HPDE6-E6E7 (cell line): ENCODE measurements around the gene ARL17B.
"Not testable (repeated sequence)": the region's sequence is repeated elsewhere in the genome, so short reads cannot be mapped to it uniquely, and the experiment has no call there.

Experiments
- DNase-seq: peaks from one replicate; pipeline ENCODE4 v3.0.0; 2011; ENCODE audit warnings: missing footprints; ENCODE audit errors: extremely low spot score

The ARL17B gene

DNA sequence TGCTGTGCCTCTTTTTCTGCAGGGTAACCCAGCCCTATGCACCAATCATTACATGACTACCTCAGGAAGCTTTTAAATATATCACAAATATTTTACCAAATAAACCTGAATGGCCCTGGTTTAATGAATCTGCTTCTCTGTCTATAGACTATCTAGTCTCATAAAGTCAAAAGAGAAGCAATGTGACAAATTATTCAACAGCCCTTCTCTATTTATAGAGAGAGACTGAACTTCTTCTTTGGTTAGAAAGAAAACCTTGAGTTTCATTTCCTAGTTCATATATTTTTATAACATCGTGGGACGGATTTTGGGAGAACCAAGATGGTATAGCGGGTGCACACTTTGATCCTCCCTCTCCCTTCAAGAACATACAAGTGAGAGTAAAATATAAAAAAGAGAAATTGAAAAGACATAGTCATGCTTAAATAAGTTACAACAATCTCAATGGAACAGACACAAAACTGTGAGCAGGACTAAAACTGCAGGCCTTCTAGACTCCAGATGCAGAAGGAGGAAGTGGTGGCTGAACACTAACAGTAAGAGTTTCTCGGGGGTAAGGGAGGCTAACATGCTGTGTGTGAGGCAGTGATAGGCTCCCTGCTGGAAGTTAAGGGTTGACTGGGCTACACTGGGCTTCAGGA is 70.5 kb downstream of the ARL17B start:
- not testable (repeated sequence) for DNase-seq

DNA sequence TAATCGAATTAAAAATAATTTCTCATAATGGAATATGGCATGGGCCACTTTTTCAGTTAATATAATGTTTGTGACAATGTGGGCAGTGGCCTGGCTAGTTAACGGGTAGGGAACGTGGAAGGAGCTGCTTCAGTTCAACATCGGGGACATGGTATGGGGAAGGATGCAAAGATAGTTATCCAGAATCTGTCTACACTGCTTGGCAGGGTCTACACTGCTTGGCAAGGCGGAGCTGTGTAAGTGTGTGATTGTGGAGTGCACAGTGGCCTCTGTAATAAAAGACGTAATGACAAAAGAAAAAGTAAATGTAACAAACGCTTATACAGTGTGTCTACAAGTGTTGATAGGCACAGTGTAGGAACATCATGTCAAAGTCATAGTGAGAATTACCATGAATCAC is 74.0 kb downstream of the ARL17B start:
- DNase-seq: not testable (repeated sequence)

GRCh38 chr17:46286764-46287221 is 74.8 kb downstream of the ARL17B start:
- DNase-seq: not testable (repeated sequence)

GRCh38 chr17:46285500-46285899 is 76.1 kb downstream of the ARL17B start:
- DNase-seq: not testable (repeated sequence)

DNA sequence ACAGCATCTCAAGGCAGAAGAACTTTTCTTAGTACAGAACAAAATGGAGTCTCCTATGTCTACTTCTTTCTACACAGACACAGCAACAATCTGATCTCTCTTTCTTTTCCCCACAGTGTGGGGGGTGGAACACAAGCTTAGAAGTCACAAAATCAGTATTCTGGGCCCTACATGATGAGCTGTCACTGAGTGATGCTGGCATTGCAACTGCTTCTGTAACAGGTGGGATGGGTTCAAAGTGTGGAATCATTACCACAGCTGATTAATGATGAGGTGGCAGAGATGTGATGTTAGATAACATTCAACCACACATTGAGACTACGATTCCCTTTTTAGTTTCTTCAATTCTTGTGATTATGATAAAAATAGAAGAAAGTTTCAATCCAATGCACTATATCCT is 77.1 kb downstream of the ARL17B start:
- DNase-seq: not testable (repeated sequence)

DNA sequence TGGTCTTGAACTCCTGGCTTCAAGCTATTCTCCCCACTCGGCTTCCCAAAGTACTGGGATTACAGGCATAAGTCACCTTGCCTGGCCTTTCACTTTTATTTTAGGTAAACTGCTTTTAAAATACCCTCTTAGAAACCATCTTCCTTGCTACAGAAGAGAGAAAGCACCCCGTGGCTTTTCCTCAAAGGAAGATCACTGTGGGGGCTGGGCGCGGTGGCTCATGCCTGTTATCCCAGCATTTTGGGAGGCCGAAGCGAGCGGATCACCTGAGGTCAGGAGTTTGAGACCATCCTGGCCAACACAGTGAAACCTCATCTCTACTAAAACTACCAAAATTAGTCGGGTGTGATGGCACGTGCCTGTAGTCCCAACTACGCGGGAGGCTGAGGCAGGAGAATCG is 78.9 kb downstream of the ARL17B start:
- not testable (repeated sequence) for DNase-seq

- not testable (repeated sequence) for DNase-seq
These were observed 80.2 kb downstream of the ARL17B start for GRCh38 chr17:46281336-46281735.

GRCh38 chr17:46276728-46277479 is 84.7 kb downstream of the ARL17B start:
- DNase-seq: not testable (repeated sequence)

GRCh38 chr17:46274238-46274637 is 87.3 kb downstream of the ARL17B start:
- DNase-seq: no peak

GRCh38 chr17:46273541-46274236 is 87.9 kb downstream of the ARL17B start:
- DNase-seq: no peak

DNA sequence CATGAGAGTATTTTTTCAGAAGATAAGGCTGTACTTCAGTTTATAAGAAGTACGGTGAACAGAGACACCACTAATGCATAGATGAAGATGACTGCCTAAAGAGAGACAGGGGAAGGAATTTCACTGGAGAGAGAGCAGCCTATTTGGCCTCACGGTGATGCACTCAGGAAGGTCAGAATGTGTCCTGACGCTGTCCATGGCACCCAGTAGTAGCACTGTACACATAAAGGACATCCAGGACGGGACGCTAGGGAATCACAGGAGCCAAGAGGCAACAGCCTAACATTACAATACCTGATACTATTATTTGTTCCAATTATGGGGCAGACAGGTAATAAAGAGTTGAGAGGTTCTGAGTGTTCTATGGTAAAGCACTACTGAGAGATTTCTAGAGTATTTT is 91.5 kb downstream of the ARL17B start:
- DNase-seq: no peak

DNA sequence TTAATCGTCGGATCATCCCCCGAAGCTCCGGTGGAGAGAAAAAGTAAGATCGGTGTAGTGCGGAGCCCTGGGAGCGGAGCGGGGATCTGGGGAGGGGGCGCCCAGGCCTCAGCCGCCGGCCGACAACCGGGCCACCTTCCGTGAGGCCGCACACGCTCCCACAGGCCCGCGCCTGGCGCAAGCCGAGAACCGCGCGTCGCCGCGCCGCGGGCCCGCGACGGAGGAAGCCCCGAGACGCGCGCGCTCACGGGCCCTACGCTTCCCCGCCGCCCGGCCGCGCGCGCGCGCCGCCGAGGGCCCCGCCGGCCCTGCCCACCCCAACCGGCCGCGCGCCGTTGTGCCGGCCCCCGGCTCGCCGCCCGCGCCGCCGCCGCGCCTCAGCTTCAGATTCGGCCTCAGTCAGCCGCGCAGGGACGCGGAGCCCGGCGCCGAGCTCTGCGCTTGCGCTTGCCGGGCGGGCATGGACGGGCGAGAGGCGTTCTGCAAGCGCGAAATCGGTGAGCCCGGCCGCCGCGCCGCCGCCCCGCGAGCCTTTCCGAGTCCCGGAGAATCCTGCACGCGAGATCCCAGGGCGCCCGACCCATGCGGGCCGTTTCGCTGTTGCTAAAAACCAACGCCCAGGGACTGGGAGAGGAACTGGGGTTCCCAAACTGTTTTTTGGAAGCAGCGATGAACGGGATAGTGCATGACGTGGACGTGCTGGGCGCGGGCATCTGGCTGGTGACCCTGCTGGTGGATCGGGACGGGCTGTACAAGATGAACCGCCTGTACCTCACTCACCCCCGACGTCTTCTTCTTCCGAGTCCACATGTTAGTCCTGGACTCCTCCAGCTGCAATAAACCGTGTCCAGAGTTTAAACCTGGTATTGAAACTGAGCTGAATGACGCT is 94.7 kb downstream of the ARL17B start:
- DNase-seq: peak; percentile 89

GRCh38 chr17:46266063-46266655 is 95.4 kb downstream of the ARL17B start:
- not testable (repeated sequence) for DNase-seq

GRCh38 chr17:46264456-46265198 is 96.9 kb downstream of the ARL17B start:
- peak; percentile 93 for DNase-seq

GRCh38 chr17:46262271-46262670 is 99.3 kb downstream of the ARL17B start:
- no peak for DNase-seq

GRCh38 chr17:46259845-46260661 is 101.5 kb downstream of the ARL17B start:
- not testable (repeated sequence) for DNase-seq

- not testable (repeated sequence) for DNase-seq
These were observed 105.2 kb downstream of the ARL17B start for GRCh38 chr17:46256369-46256768.

DNA sequence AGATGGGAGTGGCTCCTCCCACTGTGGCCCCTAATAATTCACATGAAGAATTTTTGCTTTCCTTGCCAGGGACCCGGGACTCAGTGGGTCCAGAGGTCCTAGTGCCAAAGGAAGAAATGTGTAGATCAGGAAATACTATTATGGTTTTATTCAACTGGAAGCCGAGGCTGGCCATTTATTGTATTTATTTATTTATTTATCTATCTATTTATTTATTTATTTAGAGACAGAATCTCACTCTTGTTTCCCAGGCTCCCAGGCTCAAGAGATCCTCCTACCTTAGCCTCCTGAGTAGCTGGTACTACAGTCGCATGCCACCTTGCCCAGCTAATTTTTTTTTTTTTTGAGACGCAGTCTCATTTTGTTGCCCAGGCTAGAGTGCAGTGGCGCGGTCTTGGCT is 107.4 kb downstream of the ARL17B start:
- DNase-seq: not testable (repeated sequence)

DNA sequence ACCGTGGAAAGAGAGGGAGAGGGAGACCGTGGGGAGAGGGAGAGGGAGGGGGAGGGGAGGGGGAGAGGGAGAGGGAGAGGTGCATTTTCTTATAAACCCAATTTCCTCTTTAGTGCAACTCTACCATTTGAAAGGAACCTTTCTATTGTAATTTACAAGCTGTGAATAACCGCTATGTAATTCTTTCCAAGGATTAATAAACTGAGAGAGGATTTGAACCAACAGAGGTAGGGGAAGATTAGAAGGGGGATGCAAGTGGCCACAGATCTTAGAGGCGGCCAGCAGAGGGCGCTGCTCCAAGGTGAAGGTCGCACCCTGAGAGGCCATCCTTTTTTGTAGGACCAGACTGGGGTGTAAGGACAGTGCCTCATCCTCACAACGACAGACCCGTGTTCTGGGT is 107.8 kb downstream of the ARL17B start:
- DNase-seq: peak; percentile 20
